Hepatocyte (in vitro differentiated cells): Measurements from ENCODE around the gene HDHD3. TPM values are rescaled to one million over a fixed set of nuclear protein-coding genes. Genes with fewer than 3 reads are reported as not detected.

Experiments used
- DNase-seq: peaks from one replicate; pipeline ENCODE4 v3.0.0-alpha.2; 2016; ENCODE audit warnings: low spot score
- H2AFZ ChIP-seq: fragments of 200-600 bp; sonication (generic); 2 replicates; pipeline ENCODE4 v1.6.0; 2016; ENCODE audit warnings: antibody characterized with exemption, mild to moderate bottlenecking
- H3K27ac ChIP-seq: fragments of 200-600 bp; sonication (generic); 2 replicates; pipeline ENCODE4 v1.5.1; 2016; ENCODE audit warnings: mild to moderate bottlenecking
- H3K27me3 ChIP-seq: fragments of 200-600 bp; sonication (generic); 2 replicates; pipeline ENCODE4 v1.6.1; 2016
- H3K36me3 ChIP-seq: fragments of 200-600 bp; sonication (generic); replicated peaks from 2 replicates; pipeline ENCODE4 v1.5.1; 2016; ENCODE audit warnings: low read depth; ENCODE audit not compliant: insufficient read depth
- H3K4me1 ChIP-seq: fragments of 200-600 bp; sonication (generic); 2 replicates; pipeline ENCODE4 v1.5.1; 2016; ENCODE audit warnings: mild to moderate bottlenecking, moderate library complexity; ENCODE audit not compliant: insufficient read depth
- H3K4me2 ChIP-seq: fragments of 200-600 bp; sonication (generic); 2 replicates; pipeline ENCODE4 v1.6.0; 2016
- H3K4me3 ChIP-seq: fragments of 200-600 bp; sonication (generic); 2 replicates; pipeline ENCODE4 v1.5.1; 2016; ENCODE audit warnings: mild to moderate bottlenecking
- H3K79me2 ChIP-seq: fragments of 200-600 bp; sonication (generic); 2 replicates; pipeline ENCODE4 v1.6.0; 2017; ENCODE audit warnings: mild to moderate bottlenecking
- H3K9me2 ChIP-seq: fragments of 200-600 bp; sonication (generic); replicated peaks from 2 replicates; pipeline ENCODE4 v1.6.0; 2017; ENCODE audit warnings: mild to moderate bottlenecking; ENCODE audit not compliant: insufficient read depth
- H3K9me3 ChIP-seq: fragments of 200-600 bp; sonication (generic); 2 replicates; pipeline ENCODE4 v1.5.1; 2016; ENCODE audit warnings: low read depth, mild to moderate bottlenecking
- H4K20me1 ChIP-seq: fragments of 200-600 bp; sonication (generic); 2 replicates; pipeline ENCODE4 v1.6.0; 2016; ENCODE audit warnings: mild to moderate bottlenecking; ENCODE audit not compliant: insufficient read depth, poor library complexity, severe bottlenecking
- CTCF ChIP-seq: fragments of 200-600 bp; sonication (generic); IDR thresholded peaks from 2 replicates; pipeline ENCODE4 v1.5.1; 2016; ENCODE audit warnings: antibody characterized with exemption, mild to moderate bottlenecking; ENCODE audit not compliant: poor library complexity
- EZH2 ChIP-seq: fragments of 200-600 bp; sonication (generic); IDR thresholded peaks from 2 replicates; pipeline ENCODE4 v1.6.1; 2016; ENCODE audit warnings: antibody characterized with exemption, mild to moderate bottlenecking, borderline replicate concordance
- EZH2phosphoT487 ChIP-seq: fragments of 200-600 bp; sonication (generic); IDR thresholded peaks from one replicate; pipeline ENCODE4 v1.6.1; 2018; ENCODE audit warnings: antibody characterized with exemption, mild to moderate bottlenecking, low read depth, moderate library complexity; ENCODE audit not compliant: unreplicated experiment, severe bottlenecking
- WGBS: methylation state at CpG from one replicate; pipeline ENCODE4 v1.1.6; 2016; ENCODE audit warnings: low lambda C conversion rate; ENCODE audit errors: missing lambda C conversion rate; 5-methylcytosine and 5-hydroxymethylcytosine counted together
- polyA plus RNA-seq: library from polyadenylated mRNA; unstranded; fragments of >200 nt; fragmentation: Nextera tagmentation; extraction: Ambion mirVana; gene quantifications from 2 replicates; pipeline ENCODE4 v1.2.1, GENCODE V29; 2016
- total RNA-seq: library from RNA; depleted of rRNA; stranded (reverse); fragments of >200 nt; gene quantifications from 2 replicates; pipeline ENCODE4 v1.2.3, GENCODE V29; 2014

Gene HDHD3
- total RNA-seq (96.8 and 98.7 TPM in 2 replicates), polyA plus RNA-seq (94.9 and 110 TPM in 2 replicates)

- Histone ChIP-seq H3K4me3 (peak within 1 kb of the TSS; percentile 96), H3K4me1 (peaks cover 40% of the 10 kb centered on the region), H3K36me3 (no peaks in the 10 kb centered on the region), H3K27ac (peak within 1 kb of the TSS; percentile 100), H4K20me1 (peaks cover 28% of the 10 kb centered on the region), H2AFZ (peak within 1 kb of the TSS; percentile 99), H3K9me3 (no peaks in the 10 kb centered on the region), H3K4me2 (peak within 1 kb of the TSS; percentile 88), H3K9me2 (no peaks in the 10 kb centered on the region), H3K79me2 (peaks cover 24% of the 10 kb centered on the region), H3K27me3 (no peaks in the 10 kb centered on the region)
- WGBS: under 1% methylated on average over 33 of the region's 74 CpGs
- TF ChIP-seq EZH2 (no peak), EZH2phosphoT487 (no peak), CTCF (no peak)
- DNase-seq: peak; percentile 93
These were observed at the start of gene HDHD3 for GRCh38 chr9:113376634-113377567. TSS of gene HDHD3 (minus strand) at chr9:113376986. CDS start at chr9:113374354, 2,632 bp downstream.

GRCh38 chr9:113425072-113425471 lies 48.3 kb upstream of the HDHD3 start:
- H3K27ac ChIP-seq: no peak overlapping the region
- TF ChIP-seq CTCF (no peak), EZH2phosphoT487 (no peak), EZH2 (no peak)
- H3K4me2 ChIP-seq: no peak overlapping the region
- no peaks in the 10 kb centered on the region for H4K20me1 ChIP-seq
- WGBS: 62% methylated on average over 2 of the region's 2 CpGs
- no peak overlapping the region for H2AFZ ChIP-seq
- H3K9me3 ChIP-seq: no peaks in the 10 kb centered on the region
- no peak overlapping the region for H3K4me3 ChIP-seq
- H3K79me2 ChIP-seq: no peaks in the 10 kb centered on the region
- no peaks in the 10 kb centered on the region for H3K9me2 ChIP-seq
- no peaks in the 10 kb centered on the region for H3K4me1 ChIP-seq
- H3K36me3 ChIP-seq: no peaks in the 10 kb centered on the region
- H3K27me3 ChIP-seq: no peaks in the 10 kb centered on the region
- DNase-seq: no peak

GRCh38 chr9:113421726-113422125 lies 44.9 kb upstream of the HDHD3 start:
- Histone ChIP-seq H3K4me3 (no peak overlapping the region), H4K20me1 (no peaks in the 10 kb centered on the region), H3K27ac (no peak overlapping the region), H3K27me3 (no peaks in the 10 kb centered on the region), H3K4me1 (no peaks in the 10 kb centered on the region), H3K9me3 (no peaks in the 10 kb centered on the region), H3K9me2 (no peaks in the 10 kb centered on the region), H3K4me2 (no peak overlapping the region), H2AFZ (no peak overlapping the region), H3K36me3 (no peaks in the 10 kb centered on the region), H3K79me2 (no peaks in the 10 kb centered on the region)
- 74% methylated on average over 3 of the region's 3 CpGs for WGBS
- no peak for DNase-seq
- TF ChIP-seq CTCF (no peak), EZH2phosphoT487 (no peak)
